Rectal smooth muscle tissue (tissue), 1 donor: ENCODE measurements around the gene WDTC1.
A peak's percentile ranks its signal among the peaks of the same experiment; 100 is the strongest.

ENCODE experiments used
- H3K27ac ChIP-seq: one replicate; pipeline ENCODE4 v1.7.0; 2013; ENCODE audit warnings: low read depth, low read length, inconsistent platforms
- H3K27me3 ChIP-seq: one replicate; pipeline ENCODE4 v1.7.0; 2013; ENCODE audit warnings: low read length; ENCODE audit not compliant: control insufficient read depth, insufficient read depth
- H3K36me3 ChIP-seq: one replicate; pipeline ENCODE4 v1.7.0; 2013; ENCODE audit warnings: low read length; ENCODE audit not compliant: control insufficient read depth, insufficient read depth
- H3K4me1 ChIP-seq: one replicate; pipeline ENCODE4 v1.7.0; 2013; ENCODE audit warnings: low read length; ENCODE audit not compliant: control insufficient read depth, insufficient read depth
- H3K4me3 ChIP-seq: one replicate; pipeline ENCODE4 v1.7.0; 2013; ENCODE audit warnings: low read length
- H3K9ac ChIP-seq: one replicate; pipeline ENCODE4 v1.7.0; 2013; ENCODE audit warnings: low read length

The WDTC1 gene

DNA sequence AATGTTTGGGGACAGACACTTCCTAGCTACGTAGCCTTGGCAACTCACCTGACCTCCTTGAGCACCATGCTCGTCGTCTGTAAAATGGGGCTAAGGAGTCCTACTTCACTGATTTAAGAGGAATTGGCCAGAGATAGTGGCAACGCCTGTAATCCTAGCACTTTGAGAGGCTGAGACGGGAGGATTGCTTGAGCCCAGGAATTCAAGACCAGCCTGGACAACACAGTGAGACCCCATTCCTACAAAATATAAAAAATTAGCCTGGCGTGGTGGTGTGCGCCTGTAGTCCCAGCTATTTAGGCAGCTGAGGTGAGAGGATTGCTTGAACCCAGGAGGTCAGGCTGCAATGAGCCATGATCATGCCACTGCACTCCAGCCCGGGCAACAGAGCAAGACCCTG, 111.9 kb downstream of the WDTC1 start:
- H3K4me1 ChIP-seq: peaks cover 7% of the 10 kb centered on the region
- no peaks in the 10 kb centered on the region for H3K27me3 ChIP-seq
- no peak overlapping the region for H3K4me3 ChIP-seq

DNA sequence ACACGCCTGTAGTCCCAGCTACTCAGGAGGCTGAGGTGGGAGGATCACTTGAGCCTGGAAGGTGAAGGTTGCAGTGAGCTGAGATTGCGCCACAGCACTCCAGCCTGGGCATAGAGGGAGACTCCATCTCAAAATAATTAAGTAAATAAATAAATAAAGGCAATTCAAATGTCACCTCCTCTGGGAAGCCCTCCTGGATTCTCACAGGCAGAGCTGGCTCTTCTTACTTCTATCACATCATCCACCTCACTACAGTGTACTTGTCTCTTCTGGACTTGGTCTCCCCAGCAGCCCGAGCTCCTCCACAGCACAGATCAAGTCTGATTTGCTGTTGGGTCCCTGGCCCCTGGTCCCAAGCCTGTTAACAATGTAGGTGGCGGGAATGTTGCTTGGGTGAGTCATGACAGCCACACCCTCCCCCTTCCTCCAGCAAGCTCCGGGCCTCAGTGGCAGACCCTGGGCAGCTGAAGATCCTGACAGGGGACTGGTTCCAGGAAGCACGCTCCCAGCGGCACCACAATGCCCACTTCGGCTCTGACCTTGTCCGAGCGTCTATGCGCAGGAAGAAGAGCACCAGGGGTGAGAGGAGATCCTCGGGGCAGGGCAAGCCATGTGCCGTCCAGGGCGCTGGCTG, 112.7 kb downstream of the WDTC1 start:
- H3K4me3 ChIP-seq: no peak overlapping the region
- H3K9ac ChIP-seq: no peak overlapping the region
- peaks cover 7% of the 10 kb centered on the region for H3K4me1 ChIP-seq
- no peaks in the 10 kb centered on the region for H3K36me3 ChIP-seq
- H3K27ac ChIP-seq: no peak overlapping the region
- no peaks in the 10 kb centered on the region for H3K27me3 ChIP-seq

More for the DNA sequence above, 111.9 kb downstream of the WDTC1 start:
- H3K9ac ChIP-seq: no peak overlapping the region
- no peaks in the 10 kb centered on the region for H3K36me3 ChIP-seq
- no peak overlapping the region for H3K27ac ChIP-seq

DNA sequence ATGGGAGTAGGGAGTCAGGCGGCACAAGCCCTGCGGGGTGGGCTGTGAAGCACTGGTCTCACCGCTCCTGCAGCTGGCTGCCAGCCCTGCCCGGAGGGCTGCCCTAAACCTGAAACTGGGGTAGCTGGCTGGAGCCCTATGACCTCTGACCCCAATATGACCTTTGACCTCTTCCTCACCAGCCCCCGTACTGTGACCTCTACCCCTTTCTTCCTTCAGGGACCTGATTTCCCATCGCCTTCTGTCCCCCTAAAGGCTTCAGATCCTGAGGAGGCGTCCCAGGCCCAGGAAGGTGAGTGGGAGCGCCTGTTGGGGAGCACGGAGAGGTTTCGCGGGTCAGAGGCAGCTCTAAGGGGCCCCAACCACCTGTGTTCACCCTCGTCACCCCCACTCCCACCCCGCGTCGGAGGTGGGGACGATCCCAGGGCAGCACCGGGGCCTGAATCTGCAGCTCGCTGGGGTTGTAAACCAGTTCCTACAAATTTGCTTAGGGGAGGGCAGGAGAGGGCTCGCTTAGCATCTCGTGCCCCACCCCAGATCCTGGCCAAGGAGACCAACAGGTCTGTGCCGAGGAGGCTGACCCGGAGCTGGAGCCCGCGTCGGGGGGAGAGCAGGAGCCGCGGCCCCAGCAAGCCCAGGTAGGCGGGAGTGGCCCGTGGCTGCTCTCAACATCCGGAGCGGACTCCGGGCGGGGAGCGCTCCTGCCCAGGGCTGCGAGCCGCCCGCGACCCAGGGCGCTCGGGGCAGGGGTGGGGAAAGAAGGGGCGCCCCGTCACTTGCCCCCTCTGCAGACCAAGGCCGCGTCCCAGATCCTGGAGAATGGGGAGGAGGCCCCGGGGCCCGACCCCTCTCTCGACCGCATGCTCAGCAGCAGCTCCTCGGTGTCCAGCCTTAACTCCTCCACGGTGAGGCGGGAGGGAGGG, 114.7 kb downstream of the WDTC1 start:
- peaks cover 7% of the 10 kb centered on the region for H3K4me1 ChIP-seq
- H3K27ac ChIP-seq: no peak overlapping the region
- no peak overlapping the region for H3K9ac ChIP-seq

GRCh38 chr1:27349784-27350662, 115.6 kb downstream of the WDTC1 start:
- Histone ChIP-seq H3K27me3 (no peaks in the 10 kb centered on the region), H3K9ac (no peak overlapping the region), H3K36me3 (no peaks in the 10 kb centered on the region), H3K27ac (no peak overlapping the region), H3K4me1 (peaks cover 7% of the 10 kb centered on the region), H3K4me3 (peak overlapping the region; percentile 54)

More for the DNA sequence above, 114.7 kb downstream of the WDTC1 start:
- peak overlapping the region; percentile 54 for H3K4me3 ChIP-seq
- H3K27me3 ChIP-seq: no peaks in the 10 kb centered on the region
- no peaks in the 10 kb centered on the region for H3K36me3 ChIP-seq

DNA sequence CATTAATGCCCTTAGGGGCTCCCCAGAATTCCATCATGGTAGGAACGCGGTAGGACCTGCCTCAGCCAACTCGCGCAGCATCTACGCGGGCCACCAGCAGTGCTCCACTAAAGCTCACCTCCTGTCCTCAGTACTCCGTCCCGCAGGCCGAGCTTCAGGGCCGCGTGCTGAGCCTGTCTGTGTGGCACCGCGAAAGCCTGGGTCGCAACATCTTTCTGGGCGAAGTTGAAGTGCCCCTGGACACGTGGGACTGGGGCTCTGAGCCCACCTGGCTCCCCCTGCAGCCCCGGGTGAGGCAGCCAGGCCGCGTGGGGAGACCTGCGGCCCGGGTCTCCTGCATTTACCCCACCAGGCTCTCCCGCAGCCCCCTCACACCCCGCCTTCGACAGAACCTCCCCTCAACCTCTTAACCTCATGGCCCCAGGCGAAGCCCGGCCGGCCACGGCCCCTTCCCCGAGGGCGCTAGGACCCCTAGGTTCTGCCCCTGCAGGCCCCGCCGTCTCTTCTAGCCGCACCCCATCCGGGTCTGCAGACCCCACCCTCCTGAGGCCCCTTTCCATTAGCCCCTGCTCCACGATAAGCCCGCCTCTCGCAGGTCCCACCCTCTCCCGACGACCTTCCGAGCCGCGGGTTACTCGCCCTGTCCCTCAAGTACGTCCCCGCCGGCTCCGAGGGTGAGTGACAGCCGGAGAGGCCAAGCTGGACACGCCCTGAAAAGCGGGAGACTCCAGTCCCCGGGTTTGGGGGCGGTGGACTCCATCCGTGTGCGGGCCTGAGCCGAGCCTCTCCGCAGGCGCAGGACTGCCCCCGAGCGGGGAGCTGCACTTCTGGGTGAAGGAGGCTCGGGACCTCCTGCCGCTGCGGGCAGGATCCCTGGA, 116.5 kb downstream of the WDTC1 start:
- peak overlapping the region; percentile 54 for H3K4me3 ChIP-seq

GRCh38 chr1:27351541-27352107, 117.2 kb downstream of the WDTC1 start:
- H3K36me3 ChIP-seq: peaks cover 4% of the 10 kb centered on the region
- H3K27ac ChIP-seq: no peak overlapping the region
- H3K4me3 ChIP-seq: no peak overlapping the region
- peaks cover 7% of the 10 kb centered on the region for H3K4me1 ChIP-seq
- H3K9ac ChIP-seq: no peak overlapping the region
- H3K27me3 ChIP-seq: no peaks in the 10 kb centered on the region

More for the DNA sequence above, 116.5 kb downstream of the WDTC1 start:
- no peaks in the 10 kb centered on the region for H3K27me3 ChIP-seq
- no peak overlapping the region for H3K27ac ChIP-seq
- peaks cover 2% of the 10 kb centered on the region for H3K36me3 ChIP-seq
- peaks cover 7% of the 10 kb centered on the region for H3K4me1 ChIP-seq
- H3K9ac ChIP-seq: no peak overlapping the region

DNA sequence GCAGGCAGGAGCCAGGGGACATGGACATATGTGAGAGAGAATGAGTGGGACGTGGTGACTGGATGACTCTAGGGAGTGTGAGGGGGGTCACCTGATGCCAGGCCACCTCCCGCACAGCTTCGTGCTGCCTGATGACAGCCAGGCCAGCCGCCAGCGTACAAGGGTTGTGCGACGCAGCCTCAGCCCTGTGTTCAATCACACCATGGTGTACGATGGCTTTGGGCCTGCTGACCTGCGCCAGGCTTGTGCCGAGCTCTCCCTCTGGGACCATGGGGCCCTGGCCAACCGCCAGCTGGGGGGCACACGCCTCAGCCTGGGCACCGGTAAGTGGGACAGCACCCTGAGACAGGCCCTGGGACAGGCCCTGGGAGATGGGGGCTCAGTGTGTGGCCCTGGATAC, 118.7 kb downstream of the WDTC1 start:
- Histone ChIP-seq H3K4me3 (no peak overlapping the region), H3K4me1 (peaks cover 7% of the 10 kb centered on the region), H3K9ac (no peak overlapping the region), H3K27me3 (no peaks in the 10 kb centered on the region), H3K36me3 (peaks cover 6% of the 10 kb centered on the region), H3K27ac (no peak overlapping the region)

DNA sequence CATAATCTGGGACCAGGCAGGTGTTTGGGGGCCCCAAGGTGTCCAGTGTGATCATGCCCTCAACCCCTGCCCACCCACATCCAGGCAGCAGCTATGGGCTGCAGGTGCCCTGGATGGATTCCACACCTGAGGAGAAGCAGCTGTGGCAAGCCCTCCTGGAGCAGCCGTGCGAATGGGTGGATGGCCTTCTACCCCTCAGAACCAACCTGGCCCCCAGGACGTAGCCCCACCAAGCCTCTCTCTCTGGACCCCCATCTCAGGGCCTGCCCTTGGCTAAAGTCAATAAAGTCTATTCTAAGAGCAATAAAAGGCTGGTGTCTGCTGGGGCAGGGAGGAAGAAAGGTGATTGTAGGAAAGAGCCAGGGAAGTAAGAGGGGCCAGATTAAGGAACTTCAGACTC, 119.2 kb downstream of the WDTC1 start:
- no peak overlapping the region for H3K27ac ChIP-seq
- peaks cover 6% of the 10 kb centered on the region for H3K36me3 ChIP-seq
- H3K9ac ChIP-seq: no peak overlapping the region
- H3K4me3 ChIP-seq: no peak overlapping the region
- H3K4me1 ChIP-seq: peaks cover 7% of the 10 kb centered on the region
- H3K27me3 ChIP-seq: no peaks in the 10 kb centered on the region

GRCh38 chr1:27355683-27356082, 121.3 kb downstream of the WDTC1 start:
- Histone ChIP-seq H3K9ac (no peak overlapping the region), H3K27me3 (no peaks in the 10 kb centered on the region), H3K4me1 (peaks cover under 1% of the 10 kb centered on the region), H3K36me3 (peaks cover 6% of the 10 kb centered on the region), H3K4me3 (no peak overlapping the region), H3K27ac (no peak overlapping the region)

DNA sequence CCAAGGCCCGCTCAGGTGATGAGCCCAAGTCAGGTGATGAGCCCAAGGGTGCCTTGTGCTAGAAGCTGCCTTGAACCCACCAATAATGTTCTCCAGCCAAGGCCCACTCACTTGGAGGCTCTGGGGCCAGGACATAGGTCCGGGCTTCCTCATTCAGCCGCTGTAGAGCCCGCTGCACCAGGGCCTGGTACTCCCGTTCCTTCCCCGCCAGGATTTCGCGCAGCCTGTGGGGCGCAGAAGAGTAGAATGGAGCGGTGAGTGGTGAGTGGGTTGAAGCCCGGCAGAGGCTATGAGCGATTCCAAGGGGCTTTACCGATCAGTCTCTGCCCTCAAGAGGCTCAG, 121.8 kb downstream of the WDTC1 start:
- Histone ChIP-seq H3K4me3 (no peak overlapping the region), H3K36me3 (peaks cover 6% of the 10 kb centered on the region)

GRCh38 chr1:27356619-27357280, 122.3 kb downstream of the WDTC1 start:
- no peak overlapping the region for H3K27ac ChIP-seq
- no peaks in the 10 kb centered on the region for H3K27me3 ChIP-seq
- H3K4me3 ChIP-seq: peak overlapping the region; percentile 55
- H3K4me1 ChIP-seq: no peaks in the 10 kb centered on the region
- peaks cover 6% of the 10 kb centered on the region for H3K36me3 ChIP-seq
- H3K9ac ChIP-seq: no peak overlapping the region

More for the DNA sequence above, 121.8 kb downstream of the WDTC1 start:
- Histone ChIP-seq H3K27me3 (no peaks in the 10 kb centered on the region), H3K4me1 (no peaks in the 10 kb centered on the region), H3K27ac (no peak overlapping the region), H3K9ac (no peak overlapping the region)
